HepG2 (cell line): ENCODE results near the gene PSMB3. TPM values are rescaled to one million over a fixed set of nuclear protein-coding genes. Genes with fewer than 3 reads are reported as not detected.

Experiments used
- AKAP8 ChIP-seq: sonication (generic); formaldehyde crosslinking; IDR thresholded peaks from 2 replicates; pipeline ENCODE4 v1.5.1; 2020; ENCODE audit warnings: mild to moderate bottlenecking, missing genetic modification reagents
- CBX1 ChIP-seq: IDR thresholded peaks from one replicate; pipeline ENCODE4 v1.6.1; 2016; ENCODE audit warnings: antibody characterized with exemption, low read depth
- CENPX ChIP-seq: sonication (generic); formaldehyde crosslinking; IDR thresholded peaks from 2 replicates; pipeline ENCODE4 v1.9.0; 2021; ENCODE audit warnings: mild to moderate bottlenecking, missing genetic modification reagents, moderate library complexity
- EEA1 ChIP-seq: sonication (generic); formaldehyde crosslinking; IDR thresholded peaks from 2 replicates; pipeline ENCODE4 v1.5.1; 2020; ENCODE audit warnings: mild to moderate bottlenecking, missing genetic modification reagents, borderline replicate concordance
- HES4 ChIP-seq: sonication (generic); formaldehyde crosslinking; IDR thresholded peaks from 2 replicates; pipeline ENCODE4 v1.9.0; 2021; ENCODE audit warnings: mild to moderate bottlenecking, missing genetic modification reagents, borderline replicate concordance
- HOXD1 ChIP-seq: sonication (generic); formaldehyde crosslinking; IDR thresholded peaks from 2 replicates; pipeline ENCODE4 v1.5.0; 2020; ENCODE audit warnings: missing genetic modification reagents
- MED8 ChIP-seq: sonication (generic); formaldehyde crosslinking; IDR thresholded peaks from 2 replicates; pipeline ENCODE4 v1.8.1; 2023; ENCODE audit warnings: mild to moderate bottlenecking, missing genetic modification reagents; ENCODE audit not compliant: insufficient replicate concordance
- NFKB2 ChIP-seq: sonication (generic); formaldehyde crosslinking; IDR thresholded peaks from 2 replicates; pipeline ENCODE4 v1.4.0; 2020; ENCODE audit warnings: missing genetic modification reagents, borderline replicate concordance
- POLR2A ChIP-seq, 2 experiments: IDR thresholded peaks; 2 replicates each; pipeline ENCODE4 v1.6.1; 2011; ENCODE audit warnings: low read depth in 2 of 2, low read length in 2 of 2, mild to moderate bottlenecking in 1 of 2, moderate library complexity in 1 of 2; ENCODE audit not compliant: insufficient read depth in 1 of 2
- SALL2 ChIP-seq: sonication (generic); formaldehyde crosslinking; IDR thresholded peaks from 2 replicates; pipeline ENCODE4 v1.8.1; 2023; ENCODE audit warnings: mild to moderate bottlenecking, missing genetic modification reagents, inconsistent platforms
- SAP130 ChIP-seq: IDR thresholded peaks from 2 replicates; pipeline ENCODE4 v1.6.1; 2016; ENCODE audit warnings: low read depth
- SRSF9 ChIP-seq: fragments of 200-400 bp; formaldehyde crosslinking; IDR thresholded peaks from 2 replicates; pipeline ENCODE4 v1.6.1; 2018; ENCODE audit warnings: borderline replicate concordance, mild to moderate bottlenecking, low read depth, low read length; ENCODE audit not compliant: insufficient read depth, poor library complexity, severe bottlenecking
- ZNF232 ChIP-seq: sonication (generic); formaldehyde crosslinking; IDR thresholded peaks from 2 replicates; pipeline ENCODE4 v1.4.0; 2020; ENCODE audit warnings: missing genetic modification reagents, borderline replicate concordance
- ZNF256 ChIP-seq: sonication (generic); formaldehyde crosslinking; conservative IDR thresholded peaks from 2 replicates; pipeline ENCODE4 v1.4.0; 2020; ENCODE audit warnings: missing genetic modification reagents
- ZNF317 ChIP-seq: sonication (generic); formaldehyde crosslinking; IDR thresholded peaks from 2 replicates; pipeline ENCODE4 v1.5.0; 2020; ENCODE audit warnings: mild to moderate bottlenecking, missing genetic modification reagents
- ZNF563 ChIP-seq: sonication (generic); formaldehyde crosslinking; IDR thresholded peaks from 2 replicates; pipeline ENCODE4 v1.8.0; 2022; ENCODE audit warnings: mild to moderate bottlenecking, moderate library complexity, missing genetic modification reagents
- ZNF570 ChIP-seq: sonication (generic); formaldehyde crosslinking; IDR thresholded peaks from 2 replicates; pipeline ENCODE4 v1.4.0; 2020; ENCODE audit warnings: mild to moderate bottlenecking, missing genetic modification reagents, borderline replicate concordance
- ZNF790 ChIP-seq: sonication (generic); formaldehyde crosslinking; IDR thresholded peaks from 2 replicates; pipeline ENCODE4 v1.8.0; 2022; ENCODE audit warnings: missing genetic modification reagents, mild to moderate bottlenecking, borderline replicate concordance
- polyA plus RNA-seq, 8 experiments: library from polyadenylated mRNA; depleted of rRNA in 3 of 8; stranded (reverse) in 7 of 8; unstranded in 1 of 8; fragments of >200 nt; fragmentation: Illumina TruSeq in 4 of 8; extraction: Trizol in 4 of 8; gene quantifications; 2 replicates each; pipeline versions ENCODE4 v1.2.1 to v1.2.3, GENCODE V29; 2011 to 2016; ENCODE audit warnings: low read depth in 4 of 8, missing spikeins in 1 of 8, mixed read lengths in 1 of 8; ENCODE audit not compliant: insufficient read depth in 1 of 8
- total RNA-seq, 5 experiments: library from RNA; depleted of rRNA; stranded (reverse); fragments of >200 nt; fragmentation: Illumina TruSeq; extraction: Trizol; gene quantifications; 2 replicates each; pipeline ENCODE4 v1.2.3, GENCODE V29; 2016; ENCODE audit warnings: low read depth in 1 of 5
- TF ChIP-seq, protein P1 (sequence below): sonication (generic); formaldehyde crosslinking; IDR thresholded peaks from 2 replicates; pipeline ENCODE4 v1.4.0; 2020; ENCODE audit warnings: missing genetic modification reagents
- TF ChIP-seq, protein P2 (sequence below): sonication (generic); formaldehyde crosslinking; IDR thresholded peaks from 2 replicates; pipeline ENCODE4 v1.4.0; 2020; ENCODE audit warnings: missing genetic modification reagents, borderline replicate concordance
- TF ChIP-seq, protein P3 (sequence below): sonication (generic); formaldehyde crosslinking; conservative IDR thresholded peaks from 2 replicates; pipeline ENCODE4 v1.5.0; 2020; ENCODE audit warnings: missing genetic modification reagents
- TF ChIP-seq, protein P4 (sequence below): sonication (generic); formaldehyde crosslinking; IDR thresholded peaks from 2 replicates; pipeline ENCODE4 v1.4.0; 2020; ENCODE audit warnings: missing genetic modification reagents, borderline replicate concordance

PSMB3 gene
- total and polyA plus RNA-seq, 2 of the 13 experiments (the other 11 are each of a cell fraction or from before 2014, with no cell fraction given): 366 to 517 TPM

DNA sequence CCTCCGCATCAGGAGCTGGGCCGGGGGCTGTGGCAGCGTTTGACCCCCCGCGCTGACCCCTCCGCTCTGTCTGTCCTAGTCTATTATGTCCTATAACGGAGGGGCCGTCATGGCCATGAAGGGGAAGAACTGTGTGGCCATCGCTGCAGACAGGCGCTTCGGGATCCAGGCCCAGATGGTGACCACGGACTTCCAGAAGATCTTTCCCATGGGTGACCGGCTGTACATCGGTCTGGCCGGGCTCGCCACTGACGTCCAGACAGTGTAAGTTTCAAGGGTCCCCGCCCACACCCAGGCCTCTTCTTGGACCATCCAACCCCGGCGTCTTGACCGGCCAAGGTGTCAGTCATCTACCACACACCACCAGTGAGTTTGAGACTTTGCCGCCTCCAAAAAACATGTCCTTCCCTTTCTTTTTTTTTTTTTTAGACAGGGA, 548 bp downstream of the PSMB3 start (continued):
- TF ChIP-seq NFKB2 (CRISPR knock-in tag) (peak; percentile 8; the same call in 1 of the 2 replicates), ZNF563 (CRISPR knock-in tag) (0 out of 2 replicates have a peak, but pooled peaks have one; percentile 26), SALL2 (CRISPR knock-in tag) (no peak), ZNF570 (CRISPR knock-in tag) (no peak), CBX1 (no peak), ZNF317 (CRISPR knock-in tag) (no peak), CENPX (CRISPR knock-in tag) (no peak), SRSF9 (no peak), MED8 (CRISPR knock-in tag) (no peak), HES4 (CRISPR knock-in tag) (peak; percentile 90), ZNF256 (CRISPR knock-in tag) (0 out of 2 replicates have a peak, but pooled peaks have one; percentile 58), HOXD1 (CRISPR knock-in tag) (0 out of 2 replicates have a peak, but pooled peaks have one; percentile 6), EEA1 (CRISPR knock-in tag) (0 out of 2 replicates have a peak, but pooled peaks have one; percentile 68), AKAP8 (CRISPR knock-in tag) (peak; percentile 65; the same call in 1 of the 2 replicates), POLR2A (IDR thresholded peaks at IDR 0.05; ENCODE audit: insufficient read depth in 1 of 2, low read depth in 2 of 2, low read length in 2 of 2) (no peak), ZNF232 (peak; percentile 74; the same call in 1 of the 2 replicates), ZNF790 (CRISPR knock-in tag) (peak; percentile 48; the same call in 1 of the 2 replicates), SAP130 (CRISPR knock-in tag) (no peak)
- TF ChIP-seq, protein P1, sequence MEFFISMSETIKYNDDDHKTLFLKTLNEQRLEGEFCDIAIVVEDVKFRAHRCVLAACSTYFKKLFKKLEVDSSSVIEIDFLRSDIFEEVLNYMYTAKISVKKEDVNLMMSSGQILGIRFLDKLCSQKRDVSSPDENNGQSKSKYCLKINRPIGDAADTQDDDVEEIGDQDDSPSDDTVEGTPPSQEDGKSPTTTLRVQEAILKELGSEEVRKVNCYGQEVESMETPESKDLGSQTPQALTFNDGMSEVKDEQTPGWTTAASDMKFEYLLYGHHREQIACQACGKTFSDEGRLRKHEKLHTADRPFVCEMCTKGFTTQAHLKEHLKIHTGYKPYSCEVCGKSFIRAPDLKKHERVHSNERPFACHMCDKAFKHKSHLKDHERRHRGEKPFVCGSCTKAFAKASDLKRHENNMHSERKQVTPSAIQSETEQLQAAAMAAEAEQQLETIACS: 0 out of 2 replicates have a peak, but pooled peaks have one; percentile 25
- TF ChIP-seq, protein P2, sequence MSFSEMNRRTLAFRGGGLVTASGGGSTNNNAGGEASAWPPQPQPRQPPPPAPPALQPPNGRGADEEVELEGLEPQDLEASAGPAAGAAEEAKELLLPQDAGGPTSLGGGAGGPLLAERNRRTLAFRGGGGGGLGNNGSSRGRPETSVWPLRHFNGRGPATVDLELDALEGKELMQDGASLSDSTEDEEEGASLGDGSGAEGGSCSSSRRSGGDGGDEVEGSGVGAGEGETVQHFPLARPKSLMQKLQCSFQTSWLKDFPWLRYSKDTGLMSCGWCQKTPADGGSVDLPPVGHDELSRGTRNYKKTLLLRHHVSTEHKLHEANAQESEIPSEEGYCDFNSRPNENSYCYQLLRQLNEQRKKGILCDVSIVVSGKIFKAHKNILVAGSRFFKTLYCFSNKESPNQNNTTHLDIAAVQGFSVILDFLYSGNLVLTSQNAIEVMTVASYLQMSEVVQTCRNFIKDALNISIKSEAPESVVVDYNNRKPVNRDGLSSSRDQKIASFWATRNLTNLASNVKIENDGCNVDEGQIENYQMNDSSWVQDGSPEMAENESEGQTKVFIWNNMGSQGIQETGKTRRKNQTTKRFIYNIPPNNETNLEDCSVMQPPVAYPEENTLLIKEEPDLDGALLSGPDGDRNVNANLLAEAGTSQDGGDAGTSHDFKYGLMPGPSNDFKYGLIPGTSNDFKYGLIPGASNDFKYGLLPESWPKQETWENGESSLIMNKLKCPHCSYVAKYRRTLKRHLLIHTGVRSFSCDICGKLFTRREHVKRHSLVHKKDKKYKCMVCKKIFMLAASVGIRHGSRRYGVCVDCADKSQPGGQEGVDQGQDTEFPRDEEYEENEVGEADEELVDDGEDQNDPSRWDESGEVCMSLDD (CRISPR knock-in tag): 0 out of 2 replicates have a peak, but pooled peaks have one; percentile 58
- TF ChIP-seq, protein P3, sequence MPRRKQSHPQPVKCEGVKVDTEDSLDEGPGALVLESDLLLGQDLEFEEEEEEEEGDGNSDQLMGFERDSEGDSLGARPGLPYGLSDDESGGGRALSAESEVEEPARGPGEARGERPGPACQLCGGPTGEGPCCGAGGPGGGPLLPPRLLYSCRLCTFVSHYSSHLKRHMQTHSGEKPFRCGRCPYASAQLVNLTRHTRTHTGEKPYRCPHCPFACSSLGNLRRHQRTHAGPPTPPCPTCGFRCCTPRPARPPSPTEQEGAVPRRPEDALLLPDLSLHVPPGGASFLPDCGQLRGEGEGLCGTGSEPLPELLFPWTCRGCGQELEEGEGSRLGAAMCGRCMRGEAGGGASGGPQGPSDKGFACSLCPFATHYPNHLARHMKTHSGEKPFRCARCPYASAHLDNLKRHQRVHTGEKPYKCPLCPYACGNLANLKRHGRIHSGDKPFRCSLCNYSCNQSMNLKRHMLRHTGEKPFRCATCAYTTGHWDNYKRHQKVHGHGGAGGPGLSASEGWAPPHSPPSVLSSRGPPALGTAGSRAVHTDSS (CRISPR knock-in tag): no peak
- TF ChIP-seq, protein P4, sequence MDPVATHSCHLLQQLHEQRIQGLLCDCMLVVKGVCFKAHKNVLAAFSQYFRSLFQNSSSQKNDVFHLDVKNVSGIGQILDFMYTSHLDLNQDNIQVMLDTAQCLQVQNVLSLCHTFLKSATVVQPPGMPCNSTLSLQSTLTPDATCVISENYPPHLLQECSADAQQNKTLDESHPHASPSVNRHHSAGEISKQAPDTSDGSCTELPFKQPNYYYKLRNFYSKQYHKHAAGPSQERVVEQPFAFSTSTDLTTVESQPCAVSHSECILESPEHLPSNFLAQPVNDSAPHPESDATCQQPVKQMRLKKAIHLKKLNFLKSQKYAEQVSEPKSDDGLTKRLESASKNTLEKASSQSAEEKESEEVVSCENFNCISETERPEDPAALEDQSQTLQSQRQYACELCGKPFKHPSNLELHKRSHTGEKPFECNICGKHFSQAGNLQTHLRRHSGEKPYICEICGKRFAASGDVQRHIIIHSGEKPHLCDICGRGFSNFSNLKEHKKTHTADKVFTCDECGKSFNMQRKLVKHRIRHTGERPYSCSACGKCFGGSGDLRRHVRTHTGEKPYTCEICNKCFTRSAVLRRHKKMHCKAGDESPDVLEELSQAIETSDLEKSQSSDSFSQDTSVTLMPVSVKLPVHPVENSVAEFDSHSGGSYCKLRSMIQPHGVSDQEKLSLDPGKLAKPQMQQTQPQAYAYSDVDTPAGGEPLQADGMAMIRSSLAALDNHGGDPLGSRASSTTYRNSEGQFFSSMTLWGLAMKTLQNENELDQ (CRISPR knock-in tag): no peak
